GM10266 (cell line): Measurements from ENCODE around the gene CLDN18.

Experiments used
- DNase-seq: peaks from one replicate; pipeline ENCODE4 v3.0.0; 2012; ENCODE audit errors: extremely low spot score
- CTCF ChIP-seq: IDR thresholded peaks from 2 replicates; pipeline ENCODE4 v1.5.1; 2012; ENCODE audit warnings: mild to moderate bottlenecking, low read depth; ENCODE audit not compliant: control insufficient read depth, insufficient read depth; ENCODE audit errors: missing control alignments

CLDN18 gene

GRCh38 chr3:137987723-137988122 is 22.2 kb upstream of the CLDN18 start:
- TF ChIP-seq CTCF: no peak
- DNase-seq: no peak

GRCh38 chr3:137988152-137988551 is 21.8 kb upstream of the CLDN18 start:
- peak; percentile 53 for DNase-seq
- no peak for TF ChIP-seq CTCF

- no peak for TF ChIP-seq CTCF
Measured at GRCh38 chr3:137988982-137989381, 21.0 kb upstream of the CLDN18 start.

GRCh38 chr3:137990427-137990826 is 19.5 kb upstream of the CLDN18 start:
- TF ChIP-seq CTCF: no peak
- DNase-seq: no peak

More at GRCh38 chr3:137988982-137989381, 21.0 kb upstream of the CLDN18 start:
- DNase-seq: peak; percentile 46

GRCh38 chr3:137992592-137992991 is 17.4 kb upstream of the CLDN18 start:
- DNase-seq: no peak
- TF ChIP-seq CTCF: no peak

- no peak for DNase-seq
- no peak for TF ChIP-seq CTCF
Measured at GRCh38 chr3:137998121-137999042, 11.6 kb upstream of the CLDN18 start.

- no peak for TF ChIP-seq CTCF
- DNase-seq: no peak
Measured at GRCh38 chr3:138003069-138003468, 6.9 kb upstream of the CLDN18 start.
